ENCODE results near the gene FAM83B. TPM values are rescaled to one million over a fixed set of nuclear protein-coding genes. Genes with fewer than 3 reads are reported as not detected.

Gene FAM83B
- total RNA-seq, 1 experiment from 2014 or later = 0.07 TPM

DNA sequence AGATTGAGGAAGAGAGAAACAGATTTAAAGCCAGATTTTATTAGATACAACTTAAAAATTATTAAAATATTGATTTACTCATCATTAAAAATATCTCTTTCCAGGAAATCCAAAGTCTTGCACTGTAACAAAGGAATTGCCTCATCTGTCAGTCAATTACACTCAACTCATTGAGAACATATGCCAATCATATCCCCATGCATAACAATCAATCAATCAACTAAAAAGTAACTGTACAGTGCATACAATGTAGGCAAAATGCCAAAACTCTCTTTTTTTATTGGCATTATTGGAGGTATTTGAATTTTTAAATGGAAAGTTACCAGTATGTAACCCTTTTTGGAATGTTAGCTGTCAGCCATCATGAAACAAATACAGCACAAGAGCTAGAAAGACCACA is 45.3 kb upstream of the FAM83B start:
- no peaks in the 10 kb centered on the region for H3K9me3 ChIP-seq (ENCODE audit: low read length)
- no peaks in the 10 kb centered on the region for H3K79me2 ChIP-seq (ENCODE audit: low read length)
- POLR2A ChIA-PET (ENCODE audit: unreplicated experiment) = no interaction called here
- TF ChIP-seq, protein P1, sequence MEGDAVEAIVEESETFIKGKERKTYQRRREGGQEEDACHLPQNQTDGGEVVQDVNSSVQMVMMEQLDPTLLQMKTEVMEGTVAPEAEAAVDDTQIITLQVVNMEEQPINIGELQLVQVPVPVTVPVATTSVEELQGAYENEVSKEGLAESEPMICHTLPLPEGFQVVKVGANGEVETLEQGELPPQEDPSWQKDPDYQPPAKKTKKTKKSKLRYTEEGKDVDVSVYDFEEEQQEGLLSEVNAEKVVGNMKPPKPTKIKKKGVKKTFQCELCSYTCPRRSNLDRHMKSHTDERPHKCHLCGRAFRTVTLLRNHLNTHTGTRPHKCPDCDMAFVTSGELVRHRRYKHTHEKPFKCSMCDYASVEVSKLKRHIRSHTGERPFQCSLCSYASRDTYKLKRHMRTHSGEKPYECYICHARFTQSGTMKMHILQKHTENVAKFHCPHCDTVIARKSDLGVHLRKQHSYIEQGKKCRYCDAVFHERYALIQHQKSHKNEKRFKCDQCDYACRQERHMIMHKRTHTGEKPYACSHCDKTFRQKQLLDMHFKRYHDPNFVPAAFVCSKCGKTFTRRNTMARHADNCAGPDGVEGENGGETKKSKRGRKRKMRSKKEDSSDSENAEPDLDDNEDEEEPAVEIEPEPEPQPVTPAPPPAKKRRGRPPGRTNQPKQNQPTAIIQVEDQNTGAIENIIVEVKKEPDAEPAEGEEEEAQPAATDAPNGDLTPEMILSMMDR (conservative IDR thresholded peaks at IDR 0.05; ENCODE audit: low read depth, low read length) = no peak
- TF ChIP-seq EZH2phosphoT487 (IDR thresholded peaks at IDR 0.05; ENCODE audit: borderline replicate concordance, low read length) (no peak), EZH2 (IDR thresholded peaks at IDR 0.05; ENCODE audit: low read length, unreplicated experiment) (no peak)
- no peaks in the 10 kb centered on the region for H3K36me3 ChIP-seq (ENCODE audit: low read depth, low read length)
- intact Hi-C loops (cut with micrococcal nuclease) = no loop called here
- H3K4me1 ChIP-seq (ENCODE audit: insufficient read depth, low read length) = peaks cover 18% of the 10 kb centered on the region
- DNase-seq (no peak), ATAC-seq (no peak)
- H3K4me2 ChIP-seq (ENCODE audit: low read length) = no peak overlapping the region; the same call in 1 of the 2 replicates
- no peak overlapping the region for H3K4me3 ChIP-seq (ENCODE audit: low read length)
- no peaks in the 10 kb centered on the region for H3F3A ChIP-seq (ENCODE audit: low read length, unreplicated experiment)
- BruUV-seq (replicated peaks) = TSS peak; percentile 88
- no peak overlapping the region for H2AFZ ChIP-seq (ENCODE audit: low read length)
- H3K27ac ChIP-seq (ENCODE audit: low read length) = no peak overlapping the region
- H3K27me3 ChIP-seq (ENCODE audit: low read length) = no peaks in the 10 kb centered on the region
- CTCF ChIA-PET = interaction anchor here (0.7 kb wide), 1 partner anchor 286 kb away, joined by 3 read pairs; no protein-coding TSS in a partner anchor
- H3K9ac ChIP-seq (ENCODE audit: low read length) = no peak overlapping the region
- H4K20me1 ChIP-seq (ENCODE audit: low read length) = no peaks in the 10 kb centered on the region
- H3K9me2 ChIP-seq (replicated peaks; ENCODE audit: low read length) = no peaks in the 10 kb centered on the region

DNA sequence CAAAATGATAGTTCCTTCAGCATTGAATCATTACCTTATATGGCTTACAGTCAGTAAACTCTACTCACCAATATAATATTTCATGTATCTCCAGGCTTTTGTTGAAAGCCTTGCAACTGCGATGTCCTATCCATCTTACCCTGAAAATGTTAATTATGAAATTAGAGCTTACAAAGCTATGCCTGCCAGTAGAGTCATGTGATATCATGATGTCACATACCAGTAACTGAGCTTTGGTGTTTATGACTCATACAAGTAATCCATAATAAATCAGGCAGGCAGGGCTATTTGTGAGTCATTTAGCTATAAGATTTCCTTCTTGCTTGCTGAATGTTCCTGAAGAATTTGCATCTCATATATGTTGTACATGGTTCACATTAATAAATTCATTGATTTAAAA is 44.9 kb upstream of the FAM83B start:
- POLR2A ChIA-PET (ENCODE audit: unreplicated experiment) = no interaction called here
- Histone ChIP-seq H2AFZ (ENCODE audit: low read length) (no peak overlapping the region), H3K36me3 (ENCODE audit: low read depth, low read length) (no peaks in the 10 kb centered on the region), H3K27me3 (ENCODE audit: low read length) (no peaks in the 10 kb centered on the region), H3K9me3 (ENCODE audit: low read length) (no peaks in the 10 kb centered on the region), H3K27ac (ENCODE audit: low read length) (no peak overlapping the region), H3K9ac (ENCODE audit: low read length) (no peak overlapping the region), H3K4me3 (ENCODE audit: low read length) (no peak overlapping the region), H3K9me2 (replicated peaks; ENCODE audit: low read length) (no peaks in the 10 kb centered on the region), H3K4me1 (ENCODE audit: insufficient read depth, low read length) (peaks cover 18% of the 10 kb centered on the region), H4K20me1 (ENCODE audit: low read length) (no peaks in the 10 kb centered on the region), H3K4me2 (ENCODE audit: low read length) (no peak overlapping the region; the same call in 1 of the 2 replicates), H3K79me2 (ENCODE audit: low read length) (no peaks in the 10 kb centered on the region), H3F3A (ENCODE audit: low read length, unreplicated experiment) (no peaks in the 10 kb centered on the region)
- CTCF ChIA-PET = interaction anchor here (0.6 to 0.7 kb wide), 2 partner anchors 57 to 286 kb away, joined by 3 read pairs; no protein-coding TSS in a partner anchor
- intact Hi-C loops (cut with micrococcal nuclease) = no loop called here
- no TSS peak for BruUV-seq (replicated peaks)
- no peak for TF ChIP-seq EZH2 (IDR thresholded peaks at IDR 0.05; ENCODE audit: low read length, unreplicated experiment)
- no peak for TF ChIP-seq EZH2phosphoT487 (IDR thresholded peaks at IDR 0.05; ENCODE audit: borderline replicate concordance, low read length)
- TF ChIP-seq, protein P1 (conservative IDR thresholded peaks at IDR 0.05; ENCODE audit: low read depth, low read length) = no peak
- DNase-seq = peak; percentile 80
- ATAC-seq = peak; percentile 75

DNA sequence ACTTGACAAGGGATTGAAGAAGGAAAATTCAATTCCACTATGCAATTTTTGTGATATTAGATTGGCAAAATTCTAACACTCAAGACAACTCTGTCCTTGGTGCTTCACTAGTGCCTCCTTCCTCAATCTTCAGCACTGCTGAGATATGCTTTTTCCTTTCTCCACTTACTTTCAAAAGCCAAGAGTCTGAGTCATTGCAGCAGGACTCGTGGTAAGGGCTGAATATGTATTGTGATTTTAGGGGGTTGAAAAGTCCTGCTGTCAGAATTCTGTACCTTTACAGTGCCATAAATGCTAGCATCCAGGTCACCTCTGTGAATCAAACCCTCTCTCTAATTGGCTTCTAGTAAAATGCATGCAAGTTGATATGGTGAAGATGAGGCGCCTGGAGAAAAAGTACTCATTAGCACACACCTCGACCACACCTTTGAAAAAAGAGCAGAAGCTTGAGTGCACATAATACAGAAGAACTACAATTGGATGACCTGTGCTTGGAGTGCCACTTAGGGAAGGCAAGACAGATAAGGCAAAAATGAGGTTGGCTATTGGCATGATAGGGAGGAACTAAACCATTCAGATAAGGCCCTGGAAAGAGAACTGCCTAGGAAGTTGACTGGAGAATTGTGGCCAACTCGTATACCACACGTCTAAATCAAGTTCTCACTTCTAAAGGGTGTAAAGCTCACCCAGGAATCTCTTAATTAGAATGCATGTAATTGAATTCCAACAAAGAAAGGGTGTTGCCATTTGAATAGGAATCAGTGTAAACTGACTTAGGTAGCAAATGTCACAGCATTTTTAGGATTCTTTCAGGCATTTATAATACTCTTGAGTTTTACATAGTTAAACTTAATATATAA is 43.6 kb upstream of the FAM83B start:
- intact Hi-C loops (cut with micrococcal nuclease) = no loop called here
- Histone ChIP-seq H3K79me2 (ENCODE audit: low read length) (no peaks in the 10 kb centered on the region), H3K4me3 (ENCODE audit: low read length) (no peak overlapping the region), H4K20me1 (ENCODE audit: low read length) (no peaks in the 10 kb centered on the region), H3K36me3 (ENCODE audit: low read depth, low read length) (no peaks in the 10 kb centered on the region), H3K9me3 (ENCODE audit: low read length) (no peaks in the 10 kb centered on the region), H2AFZ (ENCODE audit: low read length) (no peak overlapping the region), H3K9ac (ENCODE audit: low read length) (no peak overlapping the region), H3K27ac (ENCODE audit: low read length) (no peak overlapping the region), H3K27me3 (ENCODE audit: low read length) (no peaks in the 10 kb centered on the region), H3F3A (ENCODE audit: low read length, unreplicated experiment) (no peaks in the 10 kb centered on the region), H3K9me2 (replicated peaks; ENCODE audit: low read length) (no peaks in the 10 kb centered on the region), H3K4me2 (ENCODE audit: low read length) (no peak overlapping the region), H3K4me1 (ENCODE audit: insufficient read depth, low read length) (peaks cover 18% of the 10 kb centered on the region)
- TF ChIP-seq, protein P1 (conservative IDR thresholded peaks at IDR 0.05; ENCODE audit: low read depth, low read length) = no peak
- TF ChIP-seq EZH2phosphoT487 (IDR thresholded peaks at IDR 0.05; ENCODE audit: borderline replicate concordance, low read length) = no peak
- TF ChIP-seq EZH2 (IDR thresholded peaks at IDR 0.05; ENCODE audit: low read length, unreplicated experiment) = no peak
- ATAC-seq (peak; percentile 67), DNase-seq (peak; percentile 57)
- POLR2A ChIA-PET (ENCODE audit: unreplicated experiment) = no interaction called here
- CTCF ChIA-PET = no interaction called here
- BruUV-seq (replicated peaks) = no TSS peak
